Activated T-helper 1 cell treated with Interleukin-2 at 50 U/mL for 16 hours (primary cell): ENCODE data around the gene ARPC5L.
"Not testable (repeated sequence)": the region's sequence is repeated elsewhere in the genome, so short reads cannot be mapped to it uniquely, and the experiment has no call there.

Experiments
- DNase-seq: peaks from one replicate; pipeline ENCODE4 v3.0.0-alpha.2; 2020; ENCODE audit warnings: low read depth

The ARPC5L gene

GRCh38 chr9:124894035-124894740, 32.3 kb downstream of the ARPC5L start:
- no peak for DNase-seq

GRCh38 chr9:124894741-124895170, 32.8 kb downstream of the ARPC5L start:
- DNase-seq, result no peak

GRCh38 chr9:124897570-124898460, 35.9 kb downstream of the ARPC5L start:
- DNase-seq, result no peak

- no peak for DNase-seq
These were observed 37.9 kb downstream of the ARPC5L start for GRCh38 chr9:124899845-124900244.

- DNase-seq, result no peak
These were observed 45.0 kb downstream of the ARPC5L start for GRCh38 chr9:124906966-124907365.

- no peak for DNase-seq
These were observed 46.2 kb downstream of the ARPC5L start for GRCh38 chr9:124908098-124908497.

- no peak for DNase-seq
These were observed 49.8 kb downstream of the ARPC5L start for GRCh38 chr9:124911766-124912165.

GRCh38 chr9:124913378-124913777, 51.4 kb downstream of the ARPC5L start:
- no peak for DNase-seq

GRCh38 chr9:124914753-124915405, 52.9 kb downstream of the ARPC5L start:
- no peak for DNase-seq

- not testable (repeated sequence) for DNase-seq
These were observed 58.5 kb downstream of the ARPC5L start for GRCh38 chr9:124920394-124920793.
